Keratinocyte (primary cell): Measurements from ENCODE around the gene SEPHS1.

Experiments
- EZH2 ChIP-seq: IDR thresholded peaks from one replicate; pipeline ENCODE4 v1.6.1; 2012; ENCODE audit warnings: inconsistent platforms, mild to moderate bottlenecking, low read length, moderate library complexity
- TF ChIP-seq, protein P1 (sequence below), 3 experiments: IDR thresholded peaks in 1 of 3; conservative IDR thresholded peaks in 1 of 3; optimal IDR thresholded peaks in 1 of 3; 2 replicates in 2 of 3; 3 replicates in 1 of 3; pipeline versions ENCODE3 to v1.5.1; 2011; ENCODE audit warnings: low read length in 3 of 3, mild to moderate bottlenecking in 3 of 3, moderate library complexity in 2 of 3, control low read depth in 1 of 3, inconsistent platforms in 1 of 3; ENCODE audit not compliant: insufficient read depth in 2 of 3; ENCODE audit errors: extremely low read depth in 1 of 3

DNA sequence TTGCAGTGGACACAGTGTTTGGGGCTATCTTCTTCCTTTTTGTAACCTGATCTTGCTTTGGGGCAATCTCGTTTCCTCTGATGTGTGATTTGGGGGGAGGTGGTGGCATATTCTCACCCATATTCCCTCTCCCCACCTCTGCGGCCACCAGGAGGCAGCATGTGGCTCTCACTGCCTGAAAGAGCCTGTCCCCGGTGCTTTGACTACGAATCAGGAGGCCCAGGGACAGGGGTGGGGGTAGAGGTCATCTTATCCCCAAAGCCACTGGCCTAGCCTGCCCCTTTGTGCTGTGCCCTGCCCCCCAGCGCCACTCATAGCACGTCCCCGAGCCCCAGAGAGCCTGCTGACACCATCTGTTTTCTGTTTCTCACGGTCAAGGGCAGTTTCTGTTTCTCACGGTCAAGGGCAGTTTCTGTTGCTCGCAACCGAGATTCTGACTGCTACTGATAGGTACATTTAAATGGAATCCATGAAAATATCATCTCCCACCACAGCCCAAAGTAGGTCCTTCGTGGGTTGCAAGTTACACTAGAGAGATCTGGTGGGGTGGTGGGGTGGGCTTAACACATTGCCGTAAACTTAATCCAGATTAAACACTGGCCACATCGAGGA is 76.4 kb downstream of the SEPHS1 start:
- no peak for TF ChIP-seq EZH2
- TF ChIP-seq, protein P1, sequence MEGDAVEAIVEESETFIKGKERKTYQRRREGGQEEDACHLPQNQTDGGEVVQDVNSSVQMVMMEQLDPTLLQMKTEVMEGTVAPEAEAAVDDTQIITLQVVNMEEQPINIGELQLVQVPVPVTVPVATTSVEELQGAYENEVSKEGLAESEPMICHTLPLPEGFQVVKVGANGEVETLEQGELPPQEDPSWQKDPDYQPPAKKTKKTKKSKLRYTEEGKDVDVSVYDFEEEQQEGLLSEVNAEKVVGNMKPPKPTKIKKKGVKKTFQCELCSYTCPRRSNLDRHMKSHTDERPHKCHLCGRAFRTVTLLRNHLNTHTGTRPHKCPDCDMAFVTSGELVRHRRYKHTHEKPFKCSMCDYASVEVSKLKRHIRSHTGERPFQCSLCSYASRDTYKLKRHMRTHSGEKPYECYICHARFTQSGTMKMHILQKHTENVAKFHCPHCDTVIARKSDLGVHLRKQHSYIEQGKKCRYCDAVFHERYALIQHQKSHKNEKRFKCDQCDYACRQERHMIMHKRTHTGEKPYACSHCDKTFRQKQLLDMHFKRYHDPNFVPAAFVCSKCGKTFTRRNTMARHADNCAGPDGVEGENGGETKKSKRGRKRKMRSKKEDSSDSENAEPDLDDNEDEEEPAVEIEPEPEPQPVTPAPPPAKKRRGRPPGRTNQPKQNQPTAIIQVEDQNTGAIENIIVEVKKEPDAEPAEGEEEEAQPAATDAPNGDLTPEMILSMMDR (optimal IDR thresholded peaks at IDR 0.05 in 1 of 3, IDR thresholded peaks at IDR 0.05 in 1 of 3, conservative IDR thresholded peaks at IDR 0.05 in 1 of 3; ENCODE audit: extremely low read depth in 1 of 3, insufficient read depth in 2 of 3, low read length in 3 of 3) = peak; percentile 37 to 60 (median 48)
